ENCODE results near the gene DIRAS1.
"Not testable (repeated sequence)": the region's sequence is repeated elsewhere in the genome, so short reads cannot be mapped to it uniquely, and the experiment has no call there.

The DIRAS1 gene

DNA sequence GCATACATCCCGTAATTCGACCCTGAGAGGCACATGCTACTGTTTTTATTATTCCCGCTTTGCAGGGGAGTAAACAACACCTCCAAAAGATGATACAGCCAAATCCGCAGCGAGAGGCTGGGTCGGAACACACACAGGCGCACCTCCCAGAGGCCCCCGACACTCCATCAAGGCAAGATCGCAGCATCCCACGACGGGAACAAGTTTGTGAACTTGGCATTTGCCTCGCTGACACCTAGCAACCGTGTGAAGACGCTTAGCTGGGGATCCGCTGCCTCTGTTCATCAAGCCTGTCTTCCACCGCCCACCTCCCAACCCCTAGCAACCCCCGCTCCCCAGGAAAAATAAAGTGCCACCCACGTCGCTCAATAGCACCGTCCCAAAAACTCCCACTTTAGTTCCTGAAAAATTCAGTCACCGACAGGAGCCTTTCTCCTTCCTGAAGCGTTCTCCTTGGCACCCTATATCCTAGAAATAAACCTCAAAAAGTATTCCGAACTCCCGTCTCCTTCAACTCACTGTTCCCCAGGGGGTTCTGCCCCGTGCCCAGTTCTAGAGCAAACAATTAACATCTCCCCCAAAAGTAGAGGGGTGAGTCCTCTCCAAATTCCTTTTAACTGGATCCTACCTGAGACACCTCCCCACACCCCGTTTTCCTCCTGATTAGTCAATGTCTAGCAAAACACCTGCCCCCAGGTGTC, 20.4 kb downstream of the DIRAS1 start:
- Mint-ChIP-seq H3K27me3 (ENCODE audit: low read depth) (peaks cover 8% of the 10 kb centered on the region), H3K27ac (no peak overlapping the region), H3K36me3 (ENCODE audit: low read depth) (no peaks in the 10 kb centered on the region), H3K4me1 (ENCODE audit: low read depth) (peaks cover 5% of the 10 kb centered on the region), H3K9me3 (no peaks in the 10 kb centered on the region), H3K4me3 (no peak overlapping the region)
- DNase-seq (ENCODE audit: low spot score) = no peak

DNA sequence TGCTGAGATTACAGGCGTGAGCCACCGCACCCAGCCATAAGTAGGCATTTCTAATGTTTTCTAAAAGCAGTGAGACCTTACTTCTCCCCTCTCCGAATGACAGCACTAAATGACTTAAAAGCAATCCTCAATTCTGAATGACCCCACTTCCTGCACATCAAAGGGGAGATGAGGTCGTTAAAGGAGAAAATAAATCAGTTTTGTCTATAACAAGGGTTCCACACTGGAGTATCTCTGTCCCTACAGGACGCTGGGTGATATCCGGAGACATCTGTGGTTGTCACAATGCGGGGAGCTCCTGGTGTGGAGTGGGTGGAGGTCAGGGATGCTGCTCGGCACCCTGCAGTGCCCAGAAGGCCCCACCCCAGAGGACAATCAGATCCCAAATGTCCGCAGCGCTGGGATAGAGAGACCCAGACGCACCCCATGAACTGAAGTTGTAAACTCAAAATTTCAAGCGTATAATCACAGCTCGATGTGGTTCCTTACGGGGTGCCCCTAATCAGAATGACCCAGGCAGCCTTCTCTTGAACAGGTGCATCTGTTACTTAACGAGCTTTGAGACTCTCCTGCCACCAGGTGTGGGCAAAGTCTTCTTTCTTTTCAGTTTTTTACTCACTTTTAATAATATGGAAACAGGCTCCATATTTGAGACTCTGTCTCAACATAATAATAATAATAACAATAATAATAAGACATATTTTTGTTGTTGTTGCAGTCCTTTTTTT, 21.6 kb downstream of the DIRAS1 start:
- H3K27ac Mint-ChIP-seq = no peak overlapping the region
- H3K9me3 Mint-ChIP-seq = no peaks in the 10 kb centered on the region
- no peaks in the 10 kb centered on the region for H3K36me3 Mint-ChIP-seq (ENCODE audit: low read depth)
- peaks cover 5% of the 10 kb centered on the region for H3K4me1 Mint-ChIP-seq (ENCODE audit: low read depth)
- H3K27me3 Mint-ChIP-seq (ENCODE audit: low read depth) = peaks cover 8% of the 10 kb centered on the region
- no peak for DNase-seq (ENCODE audit: low spot score)
- no peak overlapping the region for H3K4me3 Mint-ChIP-seq

DNA sequence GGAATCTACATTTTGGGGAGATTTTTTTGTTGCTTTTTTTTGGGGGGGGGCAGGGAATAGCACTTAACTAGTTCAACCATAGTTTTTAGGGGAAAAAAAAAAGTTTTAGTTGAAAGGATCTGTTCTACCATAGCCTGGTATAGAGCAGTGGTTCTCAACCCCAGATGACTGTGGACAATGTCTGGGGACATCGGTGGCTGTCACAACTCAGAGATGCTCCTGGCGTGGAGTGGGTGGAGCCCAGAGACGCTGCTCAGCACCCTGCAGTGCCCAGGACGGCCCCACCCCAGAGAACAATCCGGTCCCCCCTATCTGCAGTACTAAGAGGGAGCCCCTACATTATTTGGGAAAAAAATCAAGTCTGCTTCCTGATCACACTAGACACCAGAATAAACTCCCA, 27.0 kb downstream of the DIRAS1 start:
- Mint-ChIP-seq H3K4me1 (ENCODE audit: low read depth) (no peaks in the 10 kb centered on the region), H3K27me3 (ENCODE audit: low read depth) (no peaks in the 10 kb centered on the region), H3K4me3 (no peak overlapping the region), H3K9me3 (no peaks in the 10 kb centered on the region), H3K36me3 (ENCODE audit: low read depth) (no peaks in the 10 kb centered on the region), H3K27ac (no peak overlapping the region)
- no peak for DNase-seq (ENCODE audit: low spot score)

- H3K27ac Mint-ChIP-seq = no peak overlapping the region
- no peaks in the 10 kb centered on the region for H3K36me3 Mint-ChIP-seq (ENCODE audit: low read depth)
- H3K27me3 Mint-ChIP-seq (ENCODE audit: low read depth) = no peaks in the 10 kb centered on the region
- H3K9me3 Mint-ChIP-seq = no peaks in the 10 kb centered on the region
- DNase-seq (ENCODE audit: low spot score) = no peak
- no peak overlapping the region for H3K4me3 Mint-ChIP-seq
- H3K4me1 Mint-ChIP-seq (ENCODE audit: low read depth) = no peaks in the 10 kb centered on the region
Observed at GRCh38 chr19:2693492-2694160, 27.5 kb downstream of the DIRAS1 start.

DNA sequence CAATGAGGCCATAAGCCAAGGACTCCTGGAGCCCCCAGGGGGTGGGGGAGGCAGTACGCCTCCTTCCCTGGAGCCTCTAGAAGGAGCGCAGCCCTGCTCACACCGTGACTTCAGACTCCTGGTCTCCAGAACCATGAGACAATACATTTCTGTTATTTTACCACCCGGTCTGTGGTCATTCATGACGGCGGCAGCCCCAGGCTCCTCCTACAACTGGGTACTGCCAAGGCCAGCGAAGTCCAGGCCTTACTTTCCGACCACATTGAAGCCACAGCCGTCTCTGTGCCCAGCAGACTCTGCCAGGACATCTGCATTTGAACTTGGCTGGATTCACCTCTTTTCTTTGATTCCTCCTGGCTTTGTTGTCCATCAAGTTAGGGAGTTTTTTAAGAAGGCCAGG, 29.2 kb downstream of the DIRAS1 start:
- Mint-ChIP-seq H3K4me3 (no peak overlapping the region), H3K36me3 (ENCODE audit: low read depth) (no peaks in the 10 kb centered on the region), H3K4me1 (ENCODE audit: low read depth) (no peaks in the 10 kb centered on the region), H3K27me3 (ENCODE audit: low read depth) (no peaks in the 10 kb centered on the region), H3K9me3 (no peaks in the 10 kb centered on the region), H3K27ac (no peak overlapping the region)
- DNase-seq (ENCODE audit: low spot score) = no peak

GRCh38 chr19:2690856-2691255, 30.3 kb downstream of the DIRAS1 start:
- no peaks in the 10 kb centered on the region for H3K27me3 Mint-ChIP-seq (ENCODE audit: low read depth)
- no peak overlapping the region for H3K4me3 Mint-ChIP-seq
- H3K9me3 Mint-ChIP-seq = no peaks in the 10 kb centered on the region
- DNase-seq (ENCODE audit: low spot score) = no peak
- no peak overlapping the region for H3K27ac Mint-ChIP-seq
- H3K36me3 Mint-ChIP-seq (ENCODE audit: low read depth) = no peaks in the 10 kb centered on the region
- H3K4me1 Mint-ChIP-seq (ENCODE audit: low read depth) = no peaks in the 10 kb centered on the region

DNA sequence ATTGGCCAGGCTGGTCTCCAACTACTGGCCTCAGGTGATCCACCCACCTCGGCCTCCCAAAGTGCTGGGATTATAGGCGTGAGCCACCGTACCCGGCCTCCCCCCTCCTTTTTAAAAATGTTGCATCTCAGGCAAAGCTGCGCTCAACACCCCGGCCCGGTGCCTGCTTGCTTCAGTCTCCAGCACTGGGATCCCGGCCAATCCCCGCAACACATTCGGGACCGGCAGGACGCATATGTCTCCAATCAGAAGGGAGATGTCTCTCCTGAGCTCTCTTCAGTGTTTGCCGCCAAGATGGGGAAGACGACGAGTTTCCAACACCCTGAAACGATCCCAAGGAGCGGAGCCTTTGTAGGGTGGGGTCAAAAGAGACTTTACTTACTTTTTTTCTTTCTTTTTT, 34.8 kb downstream of the DIRAS1 start:
- no peaks in the 10 kb centered on the region for H3K4me1 Mint-ChIP-seq (ENCODE audit: low read depth)
- no peaks in the 10 kb centered on the region for H3K9me3 Mint-ChIP-seq
- no peaks in the 10 kb centered on the region for H3K36me3 Mint-ChIP-seq (ENCODE audit: low read depth)
- no peak overlapping the region for H3K4me3 Mint-ChIP-seq
- no peaks in the 10 kb centered on the region for H3K27me3 Mint-ChIP-seq (ENCODE audit: low read depth)
- no peak overlapping the region for H3K27ac Mint-ChIP-seq
- DNase-seq (ENCODE audit: low spot score) = no peak

GRCh38 chr19:2685204-2685704, 35.9 kb downstream of the DIRAS1 start:
- H3K36me3 Mint-ChIP-seq (ENCODE audit: low read depth) = no peaks in the 10 kb centered on the region
- H3K27ac Mint-ChIP-seq = no peak overlapping the region
- H3K27me3 Mint-ChIP-seq (ENCODE audit: low read depth) = no peaks in the 10 kb centered on the region
- no peaks in the 10 kb centered on the region for H3K9me3 Mint-ChIP-seq
- H3K4me3 Mint-ChIP-seq = no peak overlapping the region
- no peak for DNase-seq (ENCODE audit: low spot score)
- no peaks in the 10 kb centered on the region for H3K4me1 Mint-ChIP-seq (ENCODE audit: low read depth)

GRCh38 chr19:2683430-2684003, 37.7 kb downstream of the DIRAS1 start:
- Mint-ChIP-seq H3K27me3 (ENCODE audit: low read depth) (no peaks in the 10 kb centered on the region), H3K9me3 (no peaks in the 10 kb centered on the region), H3K4me1 (ENCODE audit: low read depth) (no peaks in the 10 kb centered on the region), H3K4me3 (no peak overlapping the region), H3K36me3 (ENCODE audit: low read depth) (no peaks in the 10 kb centered on the region), H3K27ac (no peak overlapping the region)
- no peak for DNase-seq (ENCODE audit: low spot score)

DNA sequence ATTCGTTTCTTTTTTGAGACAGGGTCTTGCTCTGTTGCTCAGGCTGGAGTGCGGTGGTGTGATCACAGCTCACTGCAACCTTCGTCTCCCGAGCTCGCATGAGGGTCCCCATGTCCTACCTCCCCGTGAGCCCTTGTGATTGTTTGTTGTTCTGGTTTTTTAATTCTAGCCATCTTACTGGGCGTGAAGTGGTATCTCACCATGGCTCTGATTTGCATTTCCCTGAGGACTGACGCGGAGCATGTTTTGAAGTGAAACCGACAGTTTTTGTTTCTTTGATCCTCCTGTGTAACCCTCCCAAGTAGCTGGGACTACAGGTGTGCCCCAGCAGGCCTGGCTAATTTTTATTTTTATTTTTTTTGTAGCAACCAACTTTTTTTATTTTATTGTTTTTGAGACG, 40.4 kb downstream of the DIRAS1 start:
- no peaks in the 10 kb centered on the region for H3K36me3 Mint-ChIP-seq (ENCODE audit: low read depth)
- H3K27ac Mint-ChIP-seq = no peak overlapping the region
- no peak for DNase-seq (ENCODE audit: low spot score)
- no peak overlapping the region for H3K4me3 Mint-ChIP-seq
- no peaks in the 10 kb centered on the region for H3K4me1 Mint-ChIP-seq (ENCODE audit: low read depth)
- H3K9me3 Mint-ChIP-seq = no peaks in the 10 kb centered on the region
- H3K27me3 Mint-ChIP-seq (ENCODE audit: low read depth) = no peaks in the 10 kb centered on the region

GRCh38 chr19:2679439-2679838, 41.7 kb downstream of the DIRAS1 start:
- no peak overlapping the region for H3K4me3 Mint-ChIP-seq
- H3K27ac Mint-ChIP-seq = no peak overlapping the region

DNA sequence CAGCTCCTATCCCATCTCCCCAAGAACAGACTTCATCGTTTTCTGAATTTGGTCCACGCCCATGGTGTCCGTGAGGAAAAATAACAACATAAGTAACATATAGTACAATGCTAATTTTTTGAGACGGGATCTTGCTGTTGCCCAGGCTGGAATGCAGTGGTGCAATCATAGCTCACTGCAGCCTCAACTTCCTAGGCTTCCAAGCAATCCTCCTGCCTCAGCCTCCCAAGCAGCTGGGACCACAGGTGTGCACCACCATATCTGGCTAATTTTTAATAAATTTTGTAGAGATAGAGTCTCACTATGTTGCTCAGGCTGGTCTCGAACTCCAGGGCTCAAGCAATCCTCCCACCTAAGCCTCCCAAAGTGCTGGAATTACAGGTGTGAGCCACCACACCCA, 42.2 kb downstream of the DIRAS1 start:
- not testable (repeated sequence) for DNase-seq (ENCODE audit: low spot score); H3K27me3 Mint-ChIP-seq (ENCODE audit: low read depth); H3K9me3 Mint-ChIP-seq; H3K4me3 Mint-ChIP-seq; H3K36me3 Mint-ChIP-seq (ENCODE audit: low read depth); H3K27ac Mint-ChIP-seq; H3K4me1 Mint-ChIP-seq (ENCODE audit: low read depth)

More at GRCh38 chr19:2679439-2679838, 41.7 kb downstream of the DIRAS1 start:
- Mint-ChIP-seq H3K27me3 (ENCODE audit: low read depth) (no peaks in the 10 kb centered on the region), H3K9me3 (no peaks in the 10 kb centered on the region), H3K36me3 (ENCODE audit: low read depth) (no peaks in the 10 kb centered on the region), H3K4me1 (ENCODE audit: low read depth) (no peaks in the 10 kb centered on the region)
- no peak for DNase-seq (ENCODE audit: low spot score)

DNA sequence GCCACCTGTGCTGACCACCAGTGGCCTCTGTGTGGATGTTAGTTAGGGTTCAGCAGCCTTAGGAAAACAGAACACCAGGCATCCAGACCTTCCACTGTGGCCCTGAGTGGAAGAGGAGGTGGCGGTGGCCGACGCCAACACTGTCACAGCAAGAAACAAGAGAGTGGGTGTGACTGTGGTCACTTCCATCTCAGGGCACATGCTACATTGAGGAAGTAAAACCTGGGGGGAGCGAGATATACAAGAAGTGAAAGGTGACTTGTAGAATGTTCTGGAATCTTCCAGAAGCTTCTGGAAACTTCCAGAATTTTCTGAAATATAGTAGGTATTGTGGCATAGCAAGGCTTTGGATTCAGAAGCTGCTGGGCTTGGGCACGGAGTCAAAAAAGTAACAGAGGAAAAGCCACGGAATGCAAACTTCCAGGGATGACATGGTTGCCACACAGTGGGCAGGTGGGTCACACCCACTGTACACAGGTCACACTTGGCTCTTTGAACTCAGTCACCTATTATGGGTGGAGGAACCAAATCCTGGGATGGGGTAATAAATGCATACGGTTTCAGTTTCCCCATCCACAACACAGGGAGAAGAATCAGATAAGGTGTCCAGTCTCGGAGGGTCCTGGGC, 43.0 kb downstream of the DIRAS1 start:
- peak overlapping the region; percentile 55 for H3K27ac Mint-ChIP-seq
- H3K4me1 Mint-ChIP-seq (ENCODE audit: low read depth) = no peaks in the 10 kb centered on the region
- H3K36me3 Mint-ChIP-seq (ENCODE audit: low read depth) = no peaks in the 10 kb centered on the region
- H3K27me3 Mint-ChIP-seq (ENCODE audit: low read depth) = no peaks in the 10 kb centered on the region
- H3K4me3 Mint-ChIP-seq = no peak overlapping the region
- DNase-seq (ENCODE audit: low spot score) = no peak
- no peaks in the 10 kb centered on the region for H3K9me3 Mint-ChIP-seq

GRCh38 chr19:2676823-2677222, 44.3 kb downstream of the DIRAS1 start:
- H3K9me3 Mint-ChIP-seq = no peaks in the 10 kb centered on the region
- no peak for DNase-seq (ENCODE audit: low spot score)
- no peak overlapping the region for H3K27ac Mint-ChIP-seq
- no peak overlapping the region for H3K4me3 Mint-ChIP-seq
- H3K4me1 Mint-ChIP-seq (ENCODE audit: low read depth) = no peaks in the 10 kb centered on the region
- no peaks in the 10 kb centered on the region for H3K36me3 Mint-ChIP-seq (ENCODE audit: low read depth)
- no peaks in the 10 kb centered on the region for H3K27me3 Mint-ChIP-seq (ENCODE audit: low read depth)

Measured in T-helper 2 cell treated with Interferon-gamma antibody and Interleukin-4, amounts not matched to agents 5 μg/mL and 100 μg/mL, for 36 hours (primary cell).